Activated T-cell treated with anti-CD3 and anti-CD28 coated beads for 1 hour (primary cell): ENCODE data around the gene PLET1.

Experiments
- DNase-seq: peaks from one replicate; pipeline ENCODE4 v3.0.0-alpha.2; 2020; ENCODE audit warnings: low read depth

Gene PLET1

GRCh38 chr11:112238041-112238440 is 22.6 kb downstream of the PLET1 start:
- no peak for DNase-seq

GRCh38 chr11:112237451-112237850 is 23.2 kb downstream of the PLET1 start:
- DNase-seq: no peak

GRCh38 chr11:112235750-112236390 is 24.8 kb downstream of the PLET1 start:
- no peak for DNase-seq

- DNase-seq: no peak
Observed at GRCh38 chr11:112231952-112232351, 28.7 kb downstream of the PLET1 start.

GRCh38 chr11:112229746-112230433 is 30.8 kb downstream of the PLET1 start:
- no peak for DNase-seq

- no peak for DNase-seq
Observed at GRCh38 chr11:112229159-112229558, 31.5 kb downstream of the PLET1 start.

- DNase-seq: no peak
Observed at GRCh38 chr11:112228706-112229105, 32.0 kb downstream of the PLET1 start.

- DNase-seq: no peak
Observed at GRCh38 chr11:112227471-112227870, 33.2 kb downstream of the PLET1 start.

GRCh38 chr11:112226831-112227401 is 33.7 kb downstream of the PLET1 start:
- no peak for DNase-seq

GRCh38 chr11:112226062-112226830 is 34.4 kb downstream of the PLET1 start, which contains the start of gene PTS:
Gene PTS, plus strand, starts transcription at chr11:112226428. Its CDS starts 16 bp downstream, at chr11:112226444.
- DNase-seq: peak; percentile 71

- no peak for DNase-seq
Observed at GRCh38 chr11:112225753-112226061, 35.0 kb downstream of the PLET1 start.

- DNase-seq: no peak
Observed at GRCh38 chr11:112223754-112224532, 36.7 kb downstream of the PLET1 start.

- no peak for DNase-seq
Observed at GRCh38 chr11:112223121-112223520, 37.5 kb downstream of the PLET1 start.

GRCh38 chr11:112222303-112222702 is 38.4 kb downstream of the PLET1 start:
- DNase-seq: no peak

- no peak for DNase-seq
Observed at GRCh38 chr11:112221274-112221835, 39.3 kb downstream of the PLET1 start.

- DNase-seq: no peak
Observed at GRCh38 chr11:112219476-112220232, 41.0 kb downstream of the PLET1 start.

GRCh38 chr11:112216561-112217105 is 44.0 kb downstream of the PLET1 start:
- DNase-seq: no peak

GRCh38 chr11:112215621-112216020 is 45.0 kb downstream of the PLET1 start:
- no peak for DNase-seq

GRCh38 chr11:112213753-112214152 is 46.9 kb downstream of the PLET1 start:
- DNase-seq: no peak

GRCh38 chr11:112212710-112213109 is 48.0 kb downstream of the PLET1 start:
- DNase-seq: no peak

- no peak for DNase-seq
Observed at GRCh38 chr11:112212290-112212689, 48.4 kb downstream of the PLET1 start.
